Large intestine (tissue), 3 donors: ENCODE results near the gene KANK4. TPM values are rescaled to one million over a fixed set of nuclear protein-coding genes. Genes with fewer than 3 reads are reported as not detected.

ENCODE experiments used
- DNase-seq, 2 donors: peaks; one replicate each; pipeline versions ENCODE4 v3.0.0 to v3.0.0-alpha.2; 2013
- H3K27ac ChIP-seq: one replicate; pipeline ENCODE4 v1.5.1; 2013; ENCODE audit warnings: low read length
- H3K27me3 ChIP-seq: 2 replicates; pipeline ENCODE4 v1.6.1; 2013; ENCODE audit warnings: low read length; ENCODE audit not compliant: control insufficient read depth, insufficient read depth
- H3K36me3 ChIP-seq: 2 replicates; pipeline ENCODE4 v1.6.1; 2013; ENCODE audit warnings: low read length; ENCODE audit not compliant: control insufficient read depth, insufficient read depth
- H3K4me1 ChIP-seq: one replicate; pipeline ENCODE4 v1.6.1; 2013; ENCODE audit warnings: low read length; ENCODE audit not compliant: control insufficient read depth, insufficient read depth
- H3K4me3 ChIP-seq: one replicate; pipeline ENCODE4 v1.5.1; 2013; ENCODE audit warnings: low read length
- H3K9me3 ChIP-seq: one replicate; pipeline ENCODE4 v1.6.1; 2013; ENCODE audit warnings: mild to moderate bottlenecking, low read depth, low read length, moderate library complexity; ENCODE audit not compliant: control insufficient read depth
- WGBS: methylation state at CpG from one replicate; pipeline ENCODE4 v1.1.5; 2013; ENCODE audit warnings: low lambda C conversion rate; ENCODE audit not compliant: insufficient coverage; 5-methylcytosine and 5-hydroxymethylcytosine counted together
- polyA plus RNA-seq: library from polyadenylated mRNA; unstranded; fragments of 120-200 nt; gene quantifications from one replicate; pipeline ENCODE4 v1.2.1, GENCODE V29; 2013

KANK4 gene
- polyA plus RNA-seq, 1 donor = 4.1 TPM

- DNase-seq = no peak
- no peaks in the 10 kb centered on the region for H3K27me3 ChIP-seq
- WGBS = no CpG with 5 or more reads among the region's 1 CpG
These were observed 37.1 kb upstream of the KANK4 start for GRCh38 chr1:62356257-62356835.

GRCh38 chr1:62355095-62355494, 35.9 kb upstream of the KANK4 start:
- no peaks in the 10 kb centered on the region for H3K4me1 ChIP-seq
- no CpG with 5 or more reads among the region's 8 CpGs for WGBS
- H3K9me3 ChIP-seq = no peaks in the 10 kb centered on the region
- H3K27ac ChIP-seq = no peak overlapping the region
- H3K4me3 ChIP-seq = no peak overlapping the region
- no peaks in the 10 kb centered on the region for H3K27me3 ChIP-seq
- no peak for DNase-seq
- no peaks in the 10 kb centered on the region for H3K36me3 ChIP-seq

More at GRCh38 chr1:62356257-62356835, 37.1 kb upstream of the KANK4 start:
- no peak overlapping the region for H3K27ac ChIP-seq
- no peaks in the 10 kb centered on the region for H3K9me3 ChIP-seq
- no peaks in the 10 kb centered on the region for H3K4me1 ChIP-seq
- H3K4me3 ChIP-seq = no peak overlapping the region
- no peaks in the 10 kb centered on the region for H3K36me3 ChIP-seq

- 100% methylated on average over 2 of the region's 3 CpGs for WGBS
- DNase-seq = no peak
These were observed 34.6 kb upstream of the KANK4 start for GRCh38 chr1:62353853-62354252.

GRCh38 chr1:62352387-62352786, 33.2 kb upstream of the KANK4 start:
- Histone ChIP-seq H3K27ac (no peak overlapping the region), H3K4me1 (no peaks in the 10 kb centered on the region), H3K36me3 (no peaks in the 10 kb centered on the region), H3K4me3 (no peak overlapping the region), H3K9me3 (no peaks in the 10 kb centered on the region), H3K27me3 (no peaks in the 10 kb centered on the region)
- DNase-seq = no peak
- WGBS = no CpG with 5 or more reads among the region's 4 CpGs

More at GRCh38 chr1:62353853-62354252, 34.6 kb upstream of the KANK4 start:
- H3K4me3 ChIP-seq = no peak overlapping the region
- no peaks in the 10 kb centered on the region for H3K9me3 ChIP-seq
- H3K27ac ChIP-seq = no peak overlapping the region
- H3K4me1 ChIP-seq = no peaks in the 10 kb centered on the region
- no peaks in the 10 kb centered on the region for H3K27me3 ChIP-seq
- H3K36me3 ChIP-seq = no peaks in the 10 kb centered on the region

GRCh38 chr1:62349470-62350233, 30.4 kb upstream of the KANK4 start:
- no peaks in the 10 kb centered on the region for H3K4me1 ChIP-seq
- no peaks in the 10 kb centered on the region for H3K36me3 ChIP-seq
- no CpG with 5 or more reads among the region's 2 CpGs for WGBS
- H3K27ac ChIP-seq = no peak overlapping the region
- DNase-seq = no peak
- H3K27me3 ChIP-seq = no peaks in the 10 kb centered on the region
- H3K9me3 ChIP-seq = no peaks in the 10 kb centered on the region
- H3K4me3 ChIP-seq = no peak overlapping the region

- no peak overlapping the region for H3K4me3 ChIP-seq
- WGBS = no CpG with 5 or more reads among the region's 4 CpGs
- no peak for DNase-seq
- H3K9me3 ChIP-seq = no peaks in the 10 kb centered on the region
- H3K27ac ChIP-seq = no peak overlapping the region
- no peaks in the 10 kb centered on the region for H3K27me3 ChIP-seq
- H3K4me1 ChIP-seq = no peaks in the 10 kb centered on the region
- no peaks in the 10 kb centered on the region for H3K36me3 ChIP-seq
These were observed 27.7 kb upstream of the KANK4 start for GRCh38 chr1:62346886-62347285.

DNA sequence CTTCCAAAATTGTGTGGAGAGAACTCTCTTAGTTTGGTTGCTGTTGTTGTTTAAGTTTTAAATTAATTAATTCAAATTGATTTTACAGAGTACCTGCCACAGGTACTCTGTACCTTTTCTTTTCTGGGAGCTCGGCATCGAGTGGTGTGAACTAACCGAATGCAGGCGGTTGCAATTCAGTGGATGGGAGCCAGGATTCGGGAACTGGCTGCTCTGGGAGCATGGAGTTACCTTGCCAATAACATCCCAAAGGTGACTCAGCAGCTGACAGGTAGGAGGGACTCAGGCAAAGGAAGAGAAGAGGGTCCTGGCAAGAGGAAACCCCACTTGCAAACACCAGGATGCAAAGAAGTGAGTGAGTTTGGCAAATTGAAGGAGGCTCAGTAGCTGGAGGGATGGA, 24.7 kb upstream of the KANK4 start:
- no peaks in the 10 kb centered on the region for H3K4me1 ChIP-seq
- H3K27ac ChIP-seq = no peak overlapping the region
- no peaks in the 10 kb centered on the region for H3K27me3 ChIP-seq
- H3K4me3 ChIP-seq = no peak overlapping the region
- DNase-seq = no peak
- H3K9me3 ChIP-seq = no peaks in the 10 kb centered on the region
- no CpG with 5 or more reads among the region's 5 CpGs for WGBS
- no peaks in the 10 kb centered on the region for H3K36me3 ChIP-seq

DNA sequence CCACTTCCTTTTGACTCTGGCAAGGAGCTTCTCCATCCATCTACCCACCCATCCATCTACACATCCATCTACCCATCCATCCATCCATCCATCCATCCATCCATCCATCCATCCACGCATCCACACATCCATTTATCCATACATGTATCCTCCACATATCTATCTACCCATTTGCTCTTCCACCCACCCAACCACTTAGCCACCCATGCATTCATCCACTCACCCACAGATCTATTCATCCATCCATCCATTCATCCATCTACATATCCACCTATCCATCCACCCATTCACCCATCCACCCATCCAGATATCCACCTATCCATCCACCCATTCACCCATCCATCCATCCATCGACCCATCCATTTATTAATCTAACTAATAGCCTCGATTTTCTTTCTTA, 23.0 kb upstream of the KANK4 start:
- WGBS = 90% methylated on average over 2 of the region's 3 CpGs
- no peaks in the 10 kb centered on the region for H3K4me1 ChIP-seq
- no peak overlapping the region for H3K27ac ChIP-seq
- no peaks in the 10 kb centered on the region for H3K36me3 ChIP-seq
- DNase-seq = no peak
- no peaks in the 10 kb centered on the region for H3K9me3 ChIP-seq
- no peaks in the 10 kb centered on the region for H3K27me3 ChIP-seq
- no peak overlapping the region for H3K4me3 ChIP-seq

DNA sequence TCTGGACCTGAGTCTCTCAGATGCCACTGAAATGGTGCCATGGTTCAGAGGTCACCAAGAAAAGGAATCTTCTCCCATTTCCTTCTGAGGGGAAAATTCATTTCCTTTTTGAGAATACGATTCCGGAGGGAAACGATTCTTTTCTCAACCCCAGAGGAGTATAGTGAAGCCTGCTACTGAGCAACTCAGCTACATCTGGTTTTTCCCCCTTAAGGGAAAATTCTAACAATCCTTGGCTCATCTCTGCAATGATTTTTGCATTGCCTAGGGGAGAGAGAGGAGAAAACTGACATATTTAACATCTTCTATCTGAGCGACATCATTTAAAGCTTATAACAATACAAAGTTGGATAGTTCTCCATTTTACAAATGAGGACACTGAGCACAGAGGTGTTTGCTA, 22.4 kb upstream of the KANK4 start:
- 75% methylated on average over 3 of the region's 4 CpGs for WGBS
- no peaks in the 10 kb centered on the region for H3K27me3 ChIP-seq
- no peak overlapping the region for H3K27ac ChIP-seq
- H3K9me3 ChIP-seq = no peaks in the 10 kb centered on the region
- no peak for DNase-seq
- no peaks in the 10 kb centered on the region for H3K4me1 ChIP-seq
- H3K36me3 ChIP-seq = no peaks in the 10 kb centered on the region
- H3K4me3 ChIP-seq = no peak overlapping the region

- WGBS = 100% methylated on average over 1 of the region's 3 CpGs
- no peak overlapping the region for H3K4me3 ChIP-seq
- H3K4me1 ChIP-seq = no peaks in the 10 kb centered on the region
- no peak for DNase-seq
- H3K9me3 ChIP-seq = no peaks in the 10 kb centered on the region
- no peaks in the 10 kb centered on the region for H3K27me3 ChIP-seq
- no peak overlapping the region for H3K27ac ChIP-seq
- H3K36me3 ChIP-seq = no peaks in the 10 kb centered on the region
These were observed 21.9 kb upstream of the KANK4 start for GRCh38 chr1:62341089-62341488.
